ENCODE measurements around the gene GINS2.

GRCh38 chr16:85682516-85682915 is 6.2 kb downstream of the GINS2 start:
- no peak for TF ChIP-seq CTCF (IDR thresholded peaks at IDR 0.05)
- TF ChIP-seq POLR2A (IDR thresholded peaks at IDR 0.05): no peak
